HUES6 (cell line): ENCODE measurements around the gene C16orf95.

Experiments used
- H3K27ac ChIP-seq: 2 replicates; pipeline ENCODE4 v1.7.0; 2013; ENCODE audit warnings: low read depth, mild to moderate bottlenecking, low read length, inconsistent platforms
- H3K27me3 ChIP-seq: 2 replicates; pipeline ENCODE4 v1.6.1; 2013; ENCODE audit warnings: low read length; ENCODE audit not compliant: control insufficient read depth, insufficient read depth
- H3K36me3 ChIP-seq: 2 replicates; pipeline ENCODE4 v1.6.1; 2013; ENCODE audit warnings: low read length; ENCODE audit not compliant: control insufficient read depth, insufficient read depth
- H3K4me1 ChIP-seq: 2 replicates; pipeline ENCODE4 v1.6.1; 2013; ENCODE audit warnings: low read length; ENCODE audit not compliant: control insufficient read depth, insufficient read depth
- H3K4me3 ChIP-seq: 2 replicates; pipeline ENCODE4 v1.5.1; 2013; ENCODE audit warnings: low read depth, low read length
- H3K9ac ChIP-seq: one replicate; pipeline ENCODE4 v1.6.1; 2013; ENCODE audit warnings: mild to moderate bottlenecking, low read length
- H3K9me3 ChIP-seq: 2 replicates; pipeline ENCODE4 v1.6.1; 2013; ENCODE audit warnings: low read depth, low read length; ENCODE audit not compliant: control insufficient read depth, insufficient read depth

Gene C16orf95

GRCh38 chr16:87337262-87337771, 20.1 kb upstream of the C16orf95 start:
- H3K27me3 ChIP-seq: no peaks in the 10 kb centered on the region
- H3K4me1 ChIP-seq: no peaks in the 10 kb centered on the region
- no peaks in the 10 kb centered on the region for H3K9me3 ChIP-seq
- no peak overlapping the region for H3K27ac ChIP-seq
- H3K4me3 ChIP-seq: no peak overlapping the region
- peaks cover 67% of the 10 kb centered on the region for H3K36me3 ChIP-seq
- H3K9ac ChIP-seq: no peak overlapping the region

GRCh38 chr16:87336434-87337240, 19.4 kb upstream of the C16orf95 start:
- H3K4me3 ChIP-seq: no peak overlapping the region
- no peaks in the 10 kb centered on the region for H3K9me3 ChIP-seq
- peaks cover 66% of the 10 kb centered on the region for H3K36me3 ChIP-seq
- no peaks in the 10 kb centered on the region for H3K4me1 ChIP-seq
- no peaks in the 10 kb centered on the region for H3K27me3 ChIP-seq
- no peak overlapping the region for H3K27ac ChIP-seq
- H3K9ac ChIP-seq: no peak overlapping the region

GRCh38 chr16:87335625-87336433, 18.6 kb upstream of the C16orf95 start:
- Histone ChIP-seq H3K9me3 (no peaks in the 10 kb centered on the region), H3K9ac (no peak overlapping the region), H3K27ac (no peak overlapping the region), H3K4me1 (no peaks in the 10 kb centered on the region), H3K36me3 (peaks cover 73% of the 10 kb centered on the region), H3K4me3 (no peak overlapping the region), H3K27me3 (no peaks in the 10 kb centered on the region)

- no peak overlapping the region for H3K9ac ChIP-seq
- H3K4me3 ChIP-seq: no peak overlapping the region
- no peak overlapping the region for H3K27ac ChIP-seq
- H3K36me3 ChIP-seq: peaks cover 78% of the 10 kb centered on the region
- H3K4me1 ChIP-seq: no peaks in the 10 kb centered on the region
- H3K9me3 ChIP-seq: no peaks in the 10 kb centered on the region
- H3K27me3 ChIP-seq: no peaks in the 10 kb centered on the region
Observed at GRCh38 chr16:87334651-87335624, 17.7 kb upstream of the C16orf95 start.

- Histone ChIP-seq H3K27me3 (no peaks in the 10 kb centered on the region), H3K36me3 (peaks cover 77% of the 10 kb centered on the region), H3K27ac (no peak overlapping the region)
Observed at GRCh38 chr16:87333581-87334331, 16.6 kb upstream of the C16orf95 start.

GRCh38 chr16:87333101-87333500, 15.9 kb upstream of the C16orf95 start:
- no peaks in the 10 kb centered on the region for H3K27me3 ChIP-seq
- no peak overlapping the region for H3K9ac ChIP-seq
- no peaks in the 10 kb centered on the region for H3K9me3 ChIP-seq
- H3K4me3 ChIP-seq: no peak overlapping the region
- H3K36me3 ChIP-seq: peaks cover 78% of the 10 kb centered on the region
- no peaks in the 10 kb centered on the region for H3K4me1 ChIP-seq
- H3K27ac ChIP-seq: no peak overlapping the region

More at GRCh38 chr16:87333581-87334331, 16.6 kb upstream of the C16orf95 start:
- Histone ChIP-seq H3K4me1 (no peaks in the 10 kb centered on the region), H3K9me3 (no peaks in the 10 kb centered on the region), H3K9ac (no peak overlapping the region), H3K4me3 (no peak overlapping the region)

- H3K4me1 ChIP-seq: no peaks in the 10 kb centered on the region
- no peak overlapping the region for H3K27ac ChIP-seq
- H3K9ac ChIP-seq: no peak overlapping the region
- H3K27me3 ChIP-seq: no peaks in the 10 kb centered on the region
- peaks cover 75% of the 10 kb centered on the region for H3K36me3 ChIP-seq
- H3K4me3 ChIP-seq: no peak overlapping the region
- no peaks in the 10 kb centered on the region for H3K9me3 ChIP-seq
Observed at GRCh38 chr16:87332150-87332549, 15.0 kb upstream of the C16orf95 start.

- H3K27ac ChIP-seq: no peak overlapping the region
- no peaks in the 10 kb centered on the region for H3K27me3 ChIP-seq
- H3K4me1 ChIP-seq: no peaks in the 10 kb centered on the region; the same call in 1 of the 2 replicates
- no peak overlapping the region for H3K9ac ChIP-seq
- peaks cover 73% of the 10 kb centered on the region for H3K36me3 ChIP-seq
- H3K4me3 ChIP-seq: no peak overlapping the region
- H3K9me3 ChIP-seq: no peaks in the 10 kb centered on the region
Observed at GRCh38 chr16:87331241-87331801, 14.1 kb upstream of the C16orf95 start.

GRCh38 chr16:87330646-87331045, 13.5 kb upstream of the C16orf95 start:
- H3K27ac ChIP-seq: no peak overlapping the region
- no peaks in the 10 kb centered on the region for H3K27me3 ChIP-seq
- no peaks in the 10 kb centered on the region for H3K9me3 ChIP-seq
- peaks cover 68% of the 10 kb centered on the region for H3K36me3 ChIP-seq
- H3K4me1 ChIP-seq: no peaks in the 10 kb centered on the region; the same call in 1 of the 2 replicates
- no peak overlapping the region for H3K4me3 ChIP-seq
- H3K9ac ChIP-seq: no peak overlapping the region

GRCh38 chr16:87330257-87330624, 13.0 kb upstream of the C16orf95 start:
- Histone ChIP-seq H3K36me3 (peaks cover 65% of the 10 kb centered on the region), H3K4me3 (no peak overlapping the region), H3K4me1 (no peaks in the 10 kb centered on the region; the same call in 1 of the 2 replicates), H3K27me3 (no peaks in the 10 kb centered on the region), H3K27ac (no peak overlapping the region), H3K9me3 (no peaks in the 10 kb centered on the region), H3K9ac (no peak overlapping the region)
